Measurements from ENCODE around the gene AMH.

DNA sequence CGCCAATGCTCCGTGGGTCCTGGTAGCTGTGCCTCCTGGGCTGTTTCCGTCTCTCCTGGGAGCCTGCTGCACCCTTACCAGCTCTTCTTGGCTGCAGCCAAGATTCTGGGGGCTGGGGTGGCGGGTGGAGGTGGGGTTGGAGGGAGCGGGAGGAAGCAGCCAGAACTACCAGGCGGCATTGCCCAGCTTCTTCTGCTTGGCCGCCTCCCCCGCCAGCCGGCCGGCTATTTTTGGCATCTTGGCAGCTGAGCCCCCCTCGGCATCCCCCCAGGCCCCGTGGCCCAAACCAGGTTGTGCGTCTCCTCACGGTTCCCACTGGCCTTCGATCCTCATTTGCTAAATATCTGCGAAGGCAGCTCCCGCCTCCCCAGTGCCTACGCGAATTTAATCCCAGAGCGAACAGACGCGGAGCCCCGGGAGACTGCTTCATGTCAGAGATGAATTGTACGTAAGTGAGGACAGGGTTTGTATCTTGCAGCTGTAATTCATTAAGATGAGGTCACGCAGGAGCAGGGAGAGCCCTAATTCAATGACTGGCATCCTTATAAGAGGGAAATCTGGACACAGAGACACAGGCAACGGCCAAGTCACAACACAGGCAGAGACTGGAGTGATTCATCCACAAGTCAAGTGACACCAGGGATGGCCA lies 45.7 kb downstream of the AMH start:
- TF ChIP-seq, protein P1, sequence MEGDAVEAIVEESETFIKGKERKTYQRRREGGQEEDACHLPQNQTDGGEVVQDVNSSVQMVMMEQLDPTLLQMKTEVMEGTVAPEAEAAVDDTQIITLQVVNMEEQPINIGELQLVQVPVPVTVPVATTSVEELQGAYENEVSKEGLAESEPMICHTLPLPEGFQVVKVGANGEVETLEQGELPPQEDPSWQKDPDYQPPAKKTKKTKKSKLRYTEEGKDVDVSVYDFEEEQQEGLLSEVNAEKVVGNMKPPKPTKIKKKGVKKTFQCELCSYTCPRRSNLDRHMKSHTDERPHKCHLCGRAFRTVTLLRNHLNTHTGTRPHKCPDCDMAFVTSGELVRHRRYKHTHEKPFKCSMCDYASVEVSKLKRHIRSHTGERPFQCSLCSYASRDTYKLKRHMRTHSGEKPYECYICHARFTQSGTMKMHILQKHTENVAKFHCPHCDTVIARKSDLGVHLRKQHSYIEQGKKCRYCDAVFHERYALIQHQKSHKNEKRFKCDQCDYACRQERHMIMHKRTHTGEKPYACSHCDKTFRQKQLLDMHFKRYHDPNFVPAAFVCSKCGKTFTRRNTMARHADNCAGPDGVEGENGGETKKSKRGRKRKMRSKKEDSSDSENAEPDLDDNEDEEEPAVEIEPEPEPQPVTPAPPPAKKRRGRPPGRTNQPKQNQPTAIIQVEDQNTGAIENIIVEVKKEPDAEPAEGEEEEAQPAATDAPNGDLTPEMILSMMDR (conservative IDR thresholded peaks at IDR 0.05) = no peak
- no peak for TF ChIP-seq ZFX (IDR thresholded peaks at IDR 0.05)
